HG02943 (cell line): ENCODE measurements around the gene AHCYL1.

ENCODE experiments used
- ATAC-seq: cut with Tn5 transposase; IDR thresholded peaks from one replicate; pipeline ENCODE4 v1.9.1; 2021; ENCODE audit warnings: mild to moderate bottlenecking, low read depth, moderate library complexity; ENCODE audit not compliant: unreplicated experiment

The AHCYL1 gene

DNA sequence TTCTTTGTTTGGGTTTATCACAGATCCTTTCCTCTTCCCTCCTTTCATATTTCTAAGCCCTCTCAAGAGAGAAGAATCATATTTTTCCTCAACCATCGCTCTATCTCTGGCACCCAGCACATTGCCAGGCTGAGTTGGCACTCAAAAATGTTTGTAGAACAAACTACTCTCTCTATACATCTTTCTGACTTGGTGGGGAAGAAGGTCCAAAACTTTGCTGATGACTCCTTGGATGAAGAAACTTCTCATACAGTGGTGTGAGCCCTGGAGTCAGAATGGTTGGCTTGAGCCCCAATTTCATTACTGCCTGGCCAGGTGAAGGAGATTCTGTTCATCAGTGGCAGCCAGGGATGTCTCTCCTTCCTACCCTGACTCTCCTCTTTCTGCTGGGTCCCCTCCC, 74.0 kb downstream of the AHCYL1 start:
- no peak for ATAC-seq

DNA sequence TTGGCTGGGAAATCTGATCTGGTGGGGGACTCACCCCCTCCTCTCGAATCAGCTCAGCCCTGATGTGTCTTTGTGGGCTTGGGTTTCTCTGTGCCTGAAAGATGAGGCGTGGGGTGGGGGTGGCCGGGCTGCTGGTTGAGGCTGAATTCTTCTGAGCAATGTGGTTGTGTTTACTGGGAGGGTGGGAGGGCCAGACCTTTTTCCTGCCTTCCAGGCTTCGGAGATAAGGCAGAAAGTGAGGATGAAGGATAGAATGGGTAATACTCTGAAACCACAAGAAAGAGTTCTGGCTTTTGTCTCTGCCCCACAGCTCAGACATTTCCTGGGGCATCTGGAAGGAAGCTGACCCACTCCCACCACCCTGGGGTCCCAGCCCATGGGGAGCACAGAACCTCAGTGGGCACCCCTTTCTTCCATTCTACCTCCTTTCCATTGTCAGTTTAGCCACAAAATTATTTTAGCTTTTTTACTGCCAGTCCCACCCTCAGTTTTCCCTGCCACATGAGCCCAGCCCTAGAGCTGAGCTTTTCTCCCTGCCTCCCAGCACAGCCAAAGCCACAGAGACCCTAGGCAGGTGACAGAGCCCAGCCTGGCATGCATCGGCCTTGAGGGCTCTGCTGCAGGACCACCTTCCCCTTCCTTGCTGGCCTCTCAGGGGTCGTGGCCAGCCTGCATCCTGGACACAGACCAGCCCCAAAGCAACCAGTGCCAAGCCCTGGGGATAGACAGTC, 74.7 kb downstream of the AHCYL1 start:
- ATAC-seq = no peak

DNA sequence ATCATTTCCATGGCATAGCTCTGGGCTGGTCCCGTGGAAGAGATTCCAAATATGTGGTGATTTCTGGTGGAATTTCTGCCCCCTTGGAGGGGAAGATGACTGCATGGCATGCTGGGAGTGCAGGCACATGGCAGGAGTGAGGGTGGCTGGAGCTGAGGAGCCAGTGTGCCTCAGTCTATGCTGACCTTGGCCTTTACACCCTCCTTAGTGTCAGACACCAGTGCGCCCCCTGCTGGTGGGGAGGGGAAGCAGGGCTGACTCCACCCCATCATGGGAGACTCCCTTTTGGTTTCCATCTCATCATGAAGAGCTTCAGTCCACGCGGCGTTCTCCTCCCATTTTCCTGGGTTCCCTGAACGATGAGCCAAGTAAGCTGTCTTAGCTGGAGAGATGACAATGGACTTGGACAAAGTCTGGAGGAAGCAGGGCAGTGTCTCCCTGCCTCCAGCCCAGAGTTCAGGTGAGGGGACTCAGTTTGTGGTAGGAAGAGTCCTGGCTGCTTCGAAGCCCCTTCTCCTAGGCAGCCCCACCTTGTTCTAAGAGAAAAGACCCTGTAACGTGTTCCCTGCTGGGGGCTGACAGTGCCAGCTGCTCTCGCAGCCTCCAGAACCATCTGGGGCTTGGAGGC, 75.6 kb downstream of the AHCYL1 start:
- ATAC-seq = no peak

DNA sequence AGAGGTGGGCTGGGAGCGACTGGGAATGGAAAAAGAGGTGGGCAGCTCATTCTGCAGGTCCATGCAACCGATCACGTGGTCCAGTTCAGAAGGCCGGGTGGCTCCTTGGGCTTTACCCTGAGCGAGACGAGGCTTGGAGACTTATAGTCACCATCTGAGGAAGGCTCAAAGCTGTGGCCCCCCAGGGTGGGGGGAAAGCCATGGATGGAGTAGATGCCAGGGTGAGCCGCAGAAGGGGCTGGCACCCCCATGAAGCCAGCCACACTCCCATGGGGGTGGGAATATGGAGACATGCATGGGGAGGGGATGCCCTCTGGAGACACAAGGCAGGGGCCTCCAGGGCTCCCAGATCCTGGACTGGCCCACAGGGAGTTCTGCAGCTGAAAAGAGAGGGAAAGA, 76.1 kb downstream of the AHCYL1 start:
- no peak for ATAC-seq

DNA sequence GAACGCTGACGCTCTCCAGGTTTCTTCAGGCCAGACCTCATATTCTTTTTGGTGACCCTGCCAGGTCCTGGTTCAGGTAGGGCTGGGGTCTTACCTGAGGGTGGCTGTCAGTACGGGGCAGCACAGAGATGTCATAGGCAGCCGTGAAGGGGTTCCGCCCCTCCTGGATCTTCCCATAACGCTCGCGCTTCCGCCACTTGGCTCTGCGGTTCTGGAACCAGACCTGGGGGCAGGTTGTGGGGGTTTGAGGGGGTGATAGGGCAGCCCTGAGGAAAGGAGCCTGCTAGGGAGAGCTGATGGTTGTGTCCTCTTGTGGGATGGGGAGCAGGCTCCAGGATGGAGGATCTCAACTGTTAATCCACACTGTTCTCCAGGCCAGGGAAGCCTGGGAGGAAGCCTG, 76.8 kb downstream of the AHCYL1 start:
- ATAC-seq = no peak

DNA sequence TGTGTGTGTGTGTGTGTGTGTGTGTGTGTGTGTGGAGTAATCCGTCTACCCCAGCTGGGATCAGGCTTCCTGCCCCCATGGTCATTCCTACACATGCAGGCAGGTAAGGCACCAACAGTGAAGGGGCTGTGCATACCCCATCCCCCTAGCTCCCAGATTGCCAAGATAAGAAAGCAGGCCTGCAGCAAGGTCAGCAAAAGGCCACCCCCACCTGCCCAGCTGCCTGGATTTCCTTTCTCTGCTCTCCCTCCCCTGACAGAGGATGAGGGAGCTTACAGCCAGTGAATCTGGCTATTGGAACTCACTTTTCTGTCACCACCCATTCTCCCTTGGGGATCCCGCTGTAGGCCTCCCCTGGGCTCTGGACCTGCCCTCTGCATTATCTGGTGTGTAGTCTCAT, 78.0 kb downstream of the AHCYL1 start:
- no peak for ATAC-seq

DNA sequence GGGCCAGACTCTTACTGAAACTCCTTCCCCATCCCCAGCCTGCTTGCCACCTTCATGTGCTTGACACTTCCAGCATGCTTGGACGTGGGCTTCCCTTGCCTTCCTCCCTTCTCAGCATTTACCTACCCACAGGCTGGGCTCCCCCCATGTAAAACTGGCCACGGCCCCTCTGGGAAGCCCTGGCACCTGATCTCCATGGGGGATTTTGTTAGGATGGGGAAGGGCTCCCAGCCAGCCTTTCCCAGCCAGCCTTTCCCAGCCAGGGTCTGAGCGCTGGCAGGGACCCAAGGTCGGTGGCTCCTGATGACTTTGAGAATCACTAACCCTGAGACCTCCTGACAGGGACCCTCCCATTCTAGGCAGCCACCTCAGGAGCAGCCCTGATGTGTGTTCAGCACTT, 79.2 kb downstream of the AHCYL1 start:
- ATAC-seq = no peak

DNA sequence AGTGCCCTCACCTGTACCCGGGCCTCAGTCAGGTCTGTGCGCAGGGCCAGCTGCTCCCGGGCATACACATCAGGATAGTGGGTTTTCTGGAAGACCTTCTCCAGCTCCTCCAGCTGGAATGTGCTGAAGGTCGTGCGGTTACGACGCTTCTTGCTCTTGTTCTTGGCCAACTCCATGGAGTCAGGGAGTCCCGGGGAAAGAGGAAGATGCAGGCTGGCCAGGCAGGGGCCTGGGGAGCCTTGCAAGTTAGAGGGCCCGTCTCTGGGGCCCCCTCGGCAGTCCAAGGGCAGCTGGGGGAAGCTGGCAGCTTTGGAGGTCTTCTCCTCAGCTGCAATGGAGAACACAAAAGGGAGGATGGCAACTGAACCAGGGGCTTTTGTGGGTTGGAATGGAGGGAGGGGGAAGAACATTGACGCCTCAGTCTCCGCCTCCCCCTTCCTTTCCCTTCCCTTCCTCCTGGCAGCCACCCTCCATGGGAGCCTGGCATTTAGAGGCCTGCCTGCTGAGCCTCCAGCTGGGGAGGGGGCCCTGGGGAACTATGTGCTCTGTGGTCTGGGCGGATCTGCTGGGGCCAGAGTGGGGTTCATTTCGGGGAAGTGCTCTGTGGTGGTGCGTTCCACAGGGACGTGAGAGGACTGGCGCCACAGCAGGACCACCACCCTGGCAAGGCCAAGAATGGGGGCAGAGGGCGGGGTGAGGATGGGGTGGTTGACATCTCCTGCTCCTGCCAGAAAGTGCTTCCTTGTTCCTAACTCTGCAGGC, 80.2 kb downstream of the AHCYL1 start:
- ATAC-seq = no peak

DNA sequence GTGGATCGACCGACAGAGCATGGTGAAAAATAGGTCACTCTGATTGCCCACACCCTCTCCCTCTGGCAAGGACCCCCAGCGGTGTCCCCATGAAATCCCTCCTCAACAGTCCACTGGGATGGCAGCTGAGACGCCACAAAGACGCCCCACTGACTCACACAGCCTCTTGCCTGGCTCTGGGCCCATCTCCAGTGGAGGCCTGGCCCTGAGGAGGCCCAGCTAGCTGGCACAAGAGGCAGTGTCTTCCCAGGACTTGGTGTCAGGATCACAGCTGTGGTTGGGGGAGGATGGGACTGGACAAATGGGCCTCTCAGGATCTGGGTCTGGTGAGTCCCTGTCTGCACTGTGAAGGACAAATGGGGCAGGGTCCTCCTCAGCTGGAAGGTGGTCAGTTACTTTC, 81.3 kb downstream of the AHCYL1 start:
- ATAC-seq = no peak

DNA sequence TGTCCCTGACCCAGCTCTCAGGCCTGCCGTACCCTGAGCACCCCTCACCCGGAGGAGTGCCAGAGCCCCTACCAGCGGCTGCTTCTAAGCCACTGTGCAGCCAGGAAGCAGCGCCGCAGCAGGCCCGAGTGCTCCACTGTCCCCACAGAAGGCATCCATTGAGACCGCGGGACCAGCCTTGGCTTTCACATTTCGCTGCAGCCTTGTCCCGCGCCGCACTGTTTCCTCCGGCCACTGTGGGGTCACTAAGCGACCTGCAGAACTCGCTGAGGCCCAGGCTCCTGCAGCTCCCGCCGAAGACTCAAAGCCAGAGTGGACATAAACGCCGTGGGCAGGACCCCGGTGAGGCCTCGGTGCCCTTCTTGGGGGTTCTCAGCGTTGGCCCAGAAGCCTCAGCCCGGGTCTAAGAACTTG, 82.9 kb downstream of the AHCYL1 start:
- no peak for ATAC-seq

DNA sequence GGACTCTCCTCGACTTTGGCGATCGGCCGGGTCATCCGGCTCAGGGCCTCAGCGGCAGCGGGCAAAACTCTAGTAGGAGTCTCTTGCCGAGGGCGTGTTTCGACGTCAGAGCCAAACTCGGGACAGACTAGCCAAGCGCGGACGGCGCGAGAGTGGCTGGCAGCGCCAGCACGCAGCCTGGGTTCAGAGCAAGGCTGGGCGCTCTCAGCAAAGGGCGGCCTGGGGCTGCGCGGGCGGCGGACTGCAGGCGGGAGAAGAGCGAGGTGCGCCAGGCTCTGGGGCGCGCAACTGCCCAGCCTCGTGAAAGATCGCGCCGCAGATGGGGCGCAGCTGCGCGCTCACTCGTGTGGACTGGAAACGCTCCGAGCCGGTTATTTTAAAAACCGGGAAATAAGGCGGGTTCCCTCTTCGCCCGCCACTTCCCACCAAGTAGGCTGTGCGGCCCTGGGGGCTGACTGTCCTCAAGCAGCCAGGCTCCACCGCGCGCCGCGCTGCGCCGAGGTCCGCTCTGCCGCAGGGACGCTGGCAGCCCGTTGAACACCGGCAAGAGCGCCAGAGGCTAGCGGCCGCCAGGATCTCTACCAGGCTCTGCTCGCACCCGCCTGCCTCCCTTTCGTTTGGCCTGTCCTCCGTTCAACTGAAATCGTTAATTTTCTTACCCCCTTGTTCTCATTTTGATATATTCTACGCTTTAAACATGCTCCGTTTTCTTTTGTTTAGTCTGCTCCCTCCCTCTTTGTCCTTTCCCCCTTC, 83.5 kb downstream of the AHCYL1 start:
- ATAC-seq = no peak

DNA sequence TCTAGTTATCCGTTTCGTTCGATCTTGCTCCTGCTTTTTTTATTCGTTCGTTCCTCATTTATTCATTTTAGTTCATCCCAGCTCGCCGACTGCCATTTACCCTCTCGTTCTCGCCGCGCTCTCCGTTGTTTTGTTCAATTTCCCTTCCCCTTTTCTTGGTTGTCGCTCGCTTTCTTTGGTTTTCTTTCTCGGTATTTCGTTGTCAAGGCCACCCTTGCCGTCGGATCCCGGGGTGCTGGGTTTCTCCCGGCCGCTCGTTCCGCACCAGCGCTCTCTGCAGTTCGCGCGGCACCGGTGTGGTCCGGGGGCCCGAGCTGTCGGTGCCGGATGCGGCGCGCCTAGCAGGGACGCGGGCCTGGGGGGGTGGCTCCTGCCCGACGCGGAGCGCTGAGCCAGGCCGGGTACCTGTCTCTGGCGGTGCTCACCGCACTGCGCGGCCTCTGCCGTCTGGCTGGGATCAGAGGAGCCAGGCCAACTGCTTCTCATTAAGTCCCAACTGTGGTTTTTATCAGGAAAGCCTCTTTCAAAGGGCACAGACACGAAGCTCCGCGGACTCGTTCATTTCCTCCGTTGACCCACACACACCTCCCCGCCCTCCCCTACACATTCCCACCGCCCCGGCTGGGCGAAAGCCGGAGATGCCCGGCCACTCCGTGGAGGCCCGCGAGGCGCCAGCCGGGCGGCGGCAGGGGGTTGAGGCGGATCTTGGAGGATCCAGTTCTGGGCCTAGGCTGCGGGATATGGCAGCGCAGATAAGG, 84.3 kb downstream of the AHCYL1 start:
- no peak for ATAC-seq

DNA sequence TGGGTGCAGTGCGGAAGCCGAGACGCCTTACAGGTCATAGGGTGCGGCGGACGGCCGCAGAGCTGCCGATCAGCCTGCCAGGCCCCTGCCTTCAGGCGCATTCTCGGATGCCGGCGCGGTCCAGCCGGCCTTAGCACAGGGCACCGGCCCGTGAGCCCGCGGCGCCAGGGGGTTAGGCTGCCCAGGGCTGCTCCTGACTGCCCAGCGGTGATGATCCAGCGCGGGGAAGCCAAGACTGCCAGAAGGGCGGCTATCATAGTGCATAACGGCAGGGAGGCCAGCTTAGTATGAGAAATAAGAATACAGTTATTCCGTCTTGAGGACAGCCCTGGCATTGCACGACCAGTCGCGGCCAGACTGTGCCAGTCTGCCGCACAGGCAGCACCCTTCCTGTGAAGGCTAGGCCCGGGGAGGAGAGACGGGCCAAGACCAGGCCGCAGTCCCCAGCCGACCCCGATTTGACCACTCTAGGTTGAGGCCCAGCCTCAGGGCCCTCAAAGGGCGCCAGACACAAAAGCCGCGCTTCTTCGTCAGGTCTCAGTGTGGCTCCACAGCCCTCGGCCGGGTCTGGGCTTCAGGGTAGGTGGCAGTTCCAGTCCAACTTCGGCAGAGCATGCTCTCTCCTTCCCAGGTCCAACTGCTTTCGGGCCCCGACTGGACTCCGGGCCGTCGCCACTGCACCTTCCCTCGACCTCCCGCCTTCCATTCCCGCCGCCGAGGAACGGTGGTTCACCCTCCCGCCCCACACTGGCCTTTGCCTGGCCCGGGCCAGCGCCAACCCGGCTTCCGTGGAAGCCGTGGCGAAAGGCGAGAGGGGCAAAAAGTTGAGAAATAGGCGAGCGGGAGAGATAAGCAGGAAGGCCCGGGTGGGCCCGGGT, 85.1 kb downstream of the AHCYL1 start:
- ATAC-seq = no peak

DNA sequence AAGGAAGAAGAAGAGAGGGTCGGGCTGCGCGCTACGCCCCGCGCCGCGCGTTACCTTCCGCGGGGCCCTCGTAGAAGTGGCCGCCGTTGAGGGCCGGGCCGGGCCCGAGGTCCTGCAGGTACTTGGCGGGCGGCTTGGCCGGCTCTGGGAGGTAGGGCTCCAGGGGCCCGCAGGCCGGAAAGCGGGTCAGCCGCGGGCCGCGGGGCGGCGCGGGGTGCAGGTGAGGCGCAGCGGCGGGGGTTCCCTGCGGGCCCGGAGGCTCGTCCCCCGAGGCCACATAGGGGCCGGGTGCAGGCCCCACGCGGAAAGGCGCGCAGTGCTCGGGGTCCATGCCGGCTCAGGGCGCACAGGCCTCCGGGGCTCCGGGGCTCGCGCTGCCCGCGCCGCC, 85.7 kb downstream of the AHCYL1 start:
- ATAC-seq = no peak

DNA sequence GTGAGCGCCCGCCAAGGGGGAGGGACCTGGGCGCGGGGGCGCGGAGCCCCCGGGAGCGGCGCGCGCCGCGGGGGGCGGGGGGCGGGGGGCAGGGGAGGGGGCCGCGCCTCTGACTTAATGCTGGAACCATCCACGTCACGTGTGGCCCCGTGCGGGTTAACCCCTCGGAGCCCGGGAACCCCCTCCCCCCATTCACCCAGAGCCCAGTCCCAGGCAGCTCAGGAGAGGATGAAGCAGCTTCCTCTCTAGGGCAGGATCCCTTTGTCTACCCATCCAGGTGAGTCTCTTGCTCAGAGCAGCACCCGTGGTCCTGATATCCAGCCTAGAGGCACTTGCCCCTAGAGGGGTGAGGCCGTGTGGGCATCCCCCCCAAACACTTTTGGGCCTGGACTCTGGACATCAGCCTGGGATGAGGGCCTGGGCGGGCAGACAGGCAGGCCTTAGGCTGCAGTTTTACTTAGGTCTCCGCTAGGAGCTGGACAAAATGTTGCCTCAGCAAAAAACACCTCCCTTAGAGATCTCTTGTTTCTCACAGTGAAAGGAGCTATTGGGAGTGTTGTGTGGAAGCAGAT, 86.2 kb downstream of the AHCYL1 start, which contains the start of gene ALX3:
Gene ALX3 (minus strand): TSS at position 2 of the 572 bp plus-strand sequence. CDS start 60 bp downstream, outside the sequence.
- ATAC-seq = no peak
